H9 (cell line): ENCODE data around the gene MERTK. TPM values are rescaled to one million over a fixed set of nuclear protein-coding genes. Genes with fewer than 3 reads are reported as not detected.

Experiments
- DNase-seq: peaks from one replicate; pipeline ENCODE4 v3.0.0-alpha.2; 2017
- H2AFZ ChIP-seq: one replicate; pipeline ENCODE4 v1.6.1; 2013; ENCODE audit warnings: mild to moderate bottlenecking, low read length, control low read depth, moderate library complexity
- H2AK5ac ChIP-seq: 2 replicates; pipeline ENCODE4 v1.6.1; 2013; ENCODE audit warnings: low read length, control low read depth, mixed read lengths; ENCODE audit not compliant: insufficient read length
- H2BK120ac ChIP-seq: one replicate; pipeline ENCODE4 v1.6.1; 2013; ENCODE audit warnings: low read depth, mild to moderate bottlenecking, low read length, control low read depth, inconsistent platforms; ENCODE audit not compliant: poor library complexity, severe bottlenecking
- H2BK12ac ChIP-seq: 2 replicates; pipeline ENCODE4 v1.6.1; 2013; ENCODE audit warnings: low read length, control low read depth, mixed read lengths, low read depth; ENCODE audit not compliant: insufficient read length
- H2BK15ac ChIP-seq: 2 replicates; pipeline ENCODE4 v1.6.1; 2013; ENCODE audit warnings: low read depth, low read length, control low read depth
- H2BK20ac ChIP-seq: one replicate; pipeline ENCODE4 v1.6.1; 2013; ENCODE audit warnings: low read depth, mild to moderate bottlenecking, low read length, control low read depth, inconsistent platforms; ENCODE audit not compliant: poor library complexity, severe bottlenecking
- H2BK5ac ChIP-seq: 2 replicates; pipeline ENCODE4 v1.6.1; 2013; ENCODE audit warnings: low read length, control low read depth, mixed read lengths; ENCODE audit not compliant: insufficient read length
- H3K14ac ChIP-seq: 2 replicates; pipeline ENCODE4 v1.6.1; 2013; ENCODE audit warnings: low read length, control low read depth; ENCODE audit not compliant: insufficient read depth
- H3K18ac ChIP-seq: 2 replicates; pipeline ENCODE4 v1.6.1; 2013; ENCODE audit warnings: low read depth, mild to moderate bottlenecking, mixed read lengths, low read length, control low read depth; ENCODE audit not compliant: insufficient read length
- H3K23ac ChIP-seq: 2 replicates; pipeline ENCODE4 v1.6.1; 2013; ENCODE audit warnings: low read length, control low read depth, mixed read lengths, low read depth; ENCODE audit not compliant: insufficient read length
- H3K23me2 ChIP-seq: 2 replicates; pipeline ENCODE4 v1.6.1; 2013; ENCODE audit warnings: low read depth, mild to moderate bottlenecking, mixed read lengths, low read length, control low read depth; ENCODE audit not compliant: insufficient read length, poor library complexity, severe bottlenecking
- H3K27ac ChIP-seq: 2 replicates; pipeline ENCODE4 v1.5.1; 2013; ENCODE audit warnings: low read length, control low read depth, mixed read lengths, low read depth; ENCODE audit not compliant: insufficient read length
- H3K27me3 ChIP-seq: 2 replicates; pipeline ENCODE4 v1.6.1; 2013; ENCODE audit warnings: low read length, control low read depth, inconsistent platforms; ENCODE audit not compliant: insufficient read depth
- H3K4ac ChIP-seq: 2 replicates; pipeline ENCODE4 v1.6.1; 2013; ENCODE audit warnings: low read depth, mild to moderate bottlenecking, control low read depth, inconsistent platforms, low read length, moderate library complexity
- H3K4me1 ChIP-seq: 2 replicates; pipeline ENCODE4 v1.6.1; 2013; ENCODE audit warnings: low read length, control low read depth, inconsistent platforms; ENCODE audit not compliant: insufficient read depth
- H3K4me2 ChIP-seq: 2 replicates; pipeline ENCODE4 v1.6.1; 2013; ENCODE audit warnings: low read length, control low read depth, mixed read lengths; ENCODE audit not compliant: insufficient read length, insufficient read depth
- H3K56ac ChIP-seq: 2 replicates; pipeline ENCODE4 v1.6.1; 2013; ENCODE audit warnings: low read depth, mild to moderate bottlenecking, mixed read lengths, low read length, control low read depth; ENCODE audit not compliant: insufficient read length
- H3K79me1 ChIP-seq: 2 replicates; pipeline ENCODE4 v1.6.1; 2013; ENCODE audit warnings: low read depth, mild to moderate bottlenecking, moderate library complexity, low read length, control low read depth, inconsistent platforms; ENCODE audit not compliant: insufficient read depth, poor library complexity, severe bottlenecking
- H3K79me2 ChIP-seq: 2 replicates; pipeline ENCODE4 v1.6.1; 2013; ENCODE audit warnings: low read length, control low read depth, inconsistent platforms; ENCODE audit not compliant: insufficient read depth
- H3K9ac ChIP-seq: 2 replicates; pipeline ENCODE4 v1.6.1; 2013; ENCODE audit warnings: low read length, control low read depth, mixed read lengths; ENCODE audit not compliant: insufficient read length; ENCODE audit errors: extremely low read depth
- H3K9me3 ChIP-seq: one replicate; pipeline ENCODE4 v1.6.1; 2013; ENCODE audit warnings: low read depth, low read length, inconsistent platforms; ENCODE audit not compliant: control insufficient read depth
- H3T11ph ChIP-seq: one replicate; pipeline ENCODE4 v1.6.1; 2013; ENCODE audit warnings: mild to moderate bottlenecking, low read length, control low read depth, inconsistent platforms
- H4K20me1 ChIP-seq: one replicate; pipeline ENCODE4 v1.6.1; 2013; ENCODE audit not compliant: control insufficient read depth, insufficient read length, insufficient read depth
- H4K5ac ChIP-seq: 2 replicates; pipeline ENCODE4 v1.6.1; 2013; ENCODE audit warnings: low read depth, mild to moderate bottlenecking, mixed read lengths, low read length, control low read depth; ENCODE audit not compliant: insufficient read length
- H4K8ac ChIP-seq: replicated peaks from 2 replicates; pipeline ENCODE4 v1.6.1; 2013; ENCODE audit warnings: low read length, control low read depth, mixed read lengths, low read depth; ENCODE audit not compliant: insufficient read length
- H4K91ac ChIP-seq: 2 replicates; pipeline ENCODE4 v1.6.1; 2013; ENCODE audit warnings: low read depth, mild to moderate bottlenecking, moderate library complexity, mixed read lengths, low read length, control low read depth; ENCODE audit not compliant: insufficient read length
- H3K27ac Mint-ChIP-seq, 3 experiments: 2 replicates in 2 of 3; 3 replicates in 1 of 3; pipeline ENCODE4 v1.8.0; 2020 to 2021; ENCODE audit warnings: mixed read lengths in 3 of 3, mild to moderate bottlenecking in 1 of 3, moderate library complexity in 1 of 3
- H3K27me3 Mint-ChIP-seq: 2 replicates; pipeline ENCODE4 v1.8.0; 2021; ENCODE audit warnings: low read depth, mild to moderate bottlenecking, moderate library complexity, mixed read lengths
- H3K36me3 Mint-ChIP-seq, 3 experiments: 2 replicates in 2 of 3; 3 replicates in 1 of 3; pipeline ENCODE4 v1.8.0; 2020 to 2021; ENCODE audit warnings: low read depth in 3 of 3, mixed read lengths in 3 of 3; ENCODE audit not compliant: insufficient read depth in 1 of 3
- H3K4me1 Mint-ChIP-seq, 2 experiments: 2 replicates each; pipeline ENCODE4 v1.8.0; 2020; ENCODE audit warnings: mixed read lengths in 2 of 2
- H3K4me3 Mint-ChIP-seq, 2 experiments: 2 replicates in 1 of 2; 3 replicates in 1 of 2; pipeline ENCODE4 v1.8.0; 2020 to 2021; ENCODE audit warnings: mild to moderate bottlenecking in 2 of 2, mixed read lengths in 2 of 2, moderate library complexity in 1 of 2
- H3K9me3 Mint-ChIP-seq, 2 experiments: 2 replicates in 1 of 2; 3 replicates in 1 of 2; pipeline ENCODE4 v1.8.0; 2020; ENCODE audit warnings: mild to moderate bottlenecking in 2 of 2, mixed read lengths in 2 of 2, moderate library complexity in 1 of 2
- WGBS: extraction: QIAGEN DNeasy Blood & Tissue Kit; methylation state at CpG from one replicate; pipeline ENCODE4 v1.1.7; 2013; ENCODE audit warnings: missing lambda C conversion rate, low lambda C conversion rate, mixed read lengths; ENCODE audit not compliant: insufficient read length; ENCODE audit errors: extremely low coverage; 5-methylcytosine and 5-hydroxymethylcytosine counted together
- total RNA-seq: library from RNA; stranded (reverse); gene quantifications from 2 replicates; pipeline ENCODE4 v1.2.1, GENCODE V29; 2021
- TF ChIP-seq, protein P1 (sequence below): fragments of 200-600 bp; sonication (generic); conservative IDR thresholded peaks from 3 replicates; pipeline ENCODE4 v1.8.0; 2021; ENCODE audit warnings: antibody characterized with exemption, mild to moderate bottlenecking

MERTK gene
- total RNA-seq, 1 experiment from 2014 or later, result 4.8 TPM

GRCh38 chr2:112053917-112054846, 155.8 kb downstream of the MERTK start:
- H3K4ac ChIP-seq, result no peak overlapping the region
- WGBS, result no CpG with 5 or more reads among the region's 62 CpGs
- no peaks in the 10 kb centered on the region for H3K79me2 ChIP-seq
- H4K20me1 ChIP-seq, result no peaks in the 10 kb centered on the region
- H3K4me3 Mint-ChIP-seq, result peak overlapping the region; percentile 94 to 95
- no peak overlapping the region for H2BK20ac ChIP-seq
- H3T11ph ChIP-seq, result no peak overlapping the region
- peaks cover 6% of the 10 kb centered on the region for H3K23me2 ChIP-seq
- H4K5ac ChIP-seq, result no peak overlapping the region
- no peak overlapping the region for H3K56ac ChIP-seq
- H3K79me1 ChIP-seq, result no peaks in the 10 kb centered on the region
- TF ChIP-seq, protein P1, sequence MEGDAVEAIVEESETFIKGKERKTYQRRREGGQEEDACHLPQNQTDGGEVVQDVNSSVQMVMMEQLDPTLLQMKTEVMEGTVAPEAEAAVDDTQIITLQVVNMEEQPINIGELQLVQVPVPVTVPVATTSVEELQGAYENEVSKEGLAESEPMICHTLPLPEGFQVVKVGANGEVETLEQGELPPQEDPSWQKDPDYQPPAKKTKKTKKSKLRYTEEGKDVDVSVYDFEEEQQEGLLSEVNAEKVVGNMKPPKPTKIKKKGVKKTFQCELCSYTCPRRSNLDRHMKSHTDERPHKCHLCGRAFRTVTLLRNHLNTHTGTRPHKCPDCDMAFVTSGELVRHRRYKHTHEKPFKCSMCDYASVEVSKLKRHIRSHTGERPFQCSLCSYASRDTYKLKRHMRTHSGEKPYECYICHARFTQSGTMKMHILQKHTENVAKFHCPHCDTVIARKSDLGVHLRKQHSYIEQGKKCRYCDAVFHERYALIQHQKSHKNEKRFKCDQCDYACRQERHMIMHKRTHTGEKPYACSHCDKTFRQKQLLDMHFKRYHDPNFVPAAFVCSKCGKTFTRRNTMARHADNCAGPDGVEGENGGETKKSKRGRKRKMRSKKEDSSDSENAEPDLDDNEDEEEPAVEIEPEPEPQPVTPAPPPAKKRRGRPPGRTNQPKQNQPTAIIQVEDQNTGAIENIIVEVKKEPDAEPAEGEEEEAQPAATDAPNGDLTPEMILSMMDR, result no peak
- no peak overlapping the region for H2BK15ac ChIP-seq
- peak overlapping the region; percentile 97 for H3K18ac ChIP-seq
- H3K27ac ChIP-seq, result peak overlapping the region; percentile 57
- H3K27me3 ChIP-seq, result no peaks in the 10 kb centered on the region
- H3K14ac ChIP-seq, result peak overlapping the region; percentile 96
- no peaks in the 10 kb centered on the region for H3K4me1 ChIP-seq
- H2AK5ac ChIP-seq, result no peak overlapping the region
- peaks cover 0 to 7% (median 0%) of the 10 kb centered on the region in 3 experiments; a peak in 2 of 7 replicates for H3K36me3 Mint-ChIP-seq
- no peak overlapping the region for H4K91ac ChIP-seq
- no peak overlapping the region for H2BK120ac ChIP-seq
- no peaks in the 10 kb centered on the region for H3K9me3 ChIP-seq
- H2AFZ ChIP-seq, result peak overlapping the region; percentile 83
- peak overlapping the region; percentile 80 for H3K4me2 ChIP-seq
- no peak overlapping the region for H4K8ac ChIP-seq
- peaks cover 9% of the 10 kb centered on the region for H3K27me3 Mint-ChIP-seq
- peak overlapping the region; percentile 62 for H3K9ac ChIP-seq
- no peak overlapping the region for H2BK12ac ChIP-seq
- DNase-seq, result peak; percentile 96
- no peak overlapping the region for H3K23ac ChIP-seq
- no peak overlapping the region for H2BK5ac ChIP-seq
- H3K9me3 Mint-ChIP-seq, result peaks cover 6 to 7% of the 10 kb centered on the region in 2 experiments; a peak in 4 of 5 replicates
- peak overlapping the region; percentile 89 to 98 (median 89); a peak in 6 of 7 replicates for H3K27ac Mint-ChIP-seq
- peaks cover 13 to 19% of the 10 kb centered on the region in 2 experiments for H3K4me1 Mint-ChIP-seq
